ENCODE results near the gene INAFM1.

The INAFM1 gene

DNA sequence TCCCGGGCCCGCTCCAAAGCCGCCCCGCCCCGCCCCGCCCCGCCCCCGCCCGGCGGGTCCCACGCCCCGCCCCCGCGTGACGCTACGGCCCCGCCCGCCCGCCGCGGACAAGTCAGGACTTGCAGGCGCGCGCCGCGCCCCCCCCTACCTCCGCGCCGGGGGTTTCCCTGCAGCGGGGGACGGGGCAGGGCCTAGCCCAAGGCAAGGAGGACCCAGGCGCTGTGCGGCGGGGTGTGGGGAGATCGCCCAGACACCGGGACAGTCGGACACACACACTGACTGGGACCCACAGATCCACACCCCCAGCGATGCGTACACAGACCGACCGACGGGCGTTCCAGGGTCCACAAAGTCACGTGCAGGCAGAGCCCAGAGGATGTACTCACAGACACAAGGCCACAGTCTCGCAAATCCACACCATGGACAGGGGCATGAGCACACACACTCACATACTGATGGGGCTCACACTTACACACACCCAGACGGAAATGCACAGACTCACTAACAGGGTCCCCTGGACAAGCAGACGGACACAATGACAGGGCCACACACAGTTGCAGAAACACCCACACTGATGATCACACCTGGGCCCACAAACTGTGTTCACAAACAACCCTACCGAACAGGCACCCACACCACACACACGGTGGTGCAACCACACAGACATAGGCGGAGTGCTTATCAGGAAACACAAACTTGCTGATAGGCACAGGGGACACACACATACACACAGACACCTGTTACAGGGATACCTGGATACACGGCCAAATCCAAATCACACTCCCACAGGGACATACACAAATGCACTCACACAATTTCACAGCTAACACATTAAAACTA lies 43.2 kb upstream of the INAFM1 start (continued):
- TF ChIP-seq ZNF449 (tag by site-specific recombination; IDR thresholded peaks at IDR 0.05) (no peak; the same call in 1 of the 2 replicates), ZNF843 (tag by site-specific recombination; IDR thresholded peaks at IDR 0.05) (no peak; the same call in 1 of the 2 replicates), ZBTB8A (tag by site-specific recombination; IDR thresholded peaks at IDR 0.05) (peak; percentile 77), ZNF239 (tag by site-specific recombination; IDR thresholded peaks at IDR 0.05) (peak; percentile 66; the same call in 1 of the 2 replicates), ZNF518A (tag by site-specific recombination; conservative IDR thresholded peaks at IDR 0.05; ENCODE audit: low read depth) (no peak), ZNF610 (tag by site-specific recombination; IDR thresholded peaks at IDR 0.05; ENCODE audit: borderline replicate concordance) (no peak), SP3 (tag by site-specific recombination; IDR thresholded peaks at IDR 0.05) (peak; percentile 55), ZNF324 (tag by site-specific recombination; IDR thresholded peaks at IDR 0.05) (peak; percentile 69; the same call in 1 of the 2 replicates), ZNF792 (tag by site-specific recombination; IDR thresholded peaks at IDR 0.05) (peak; percentile 83; the same call in 1 of the 2 replicates), ZNF558 (tag by site-specific recombination; IDR thresholded peaks at IDR 0.05) (no peak), ZNF248 (tag by site-specific recombination; IDR thresholded peaks at IDR 0.05) (no peak), ZNF335 (tag by site-specific recombination; conservative IDR thresholded peaks at IDR 0.05) (peak; percentile 78), ZFP37 (tag by site-specific recombination; IDR thresholded peaks at IDR 0.05) (peak; percentile 92), ZNF600 (tag by site-specific recombination; IDR thresholded peaks at IDR 0.05) (peak; percentile 17; the same call in 1 of the 2 replicates), ZNF391 (tag by site-specific recombination; IDR thresholded peaks at IDR 0.05; ENCODE audit: borderline replicate concordance, low read depth) (no peak; the same call in none of the 2 replicates), ZIC2 (tag by site-specific recombination; IDR thresholded peaks at IDR 0.05) (peak; percentile 50), ZNF473 (tag by site-specific recombination; IDR thresholded peaks at IDR 0.05) (no peak), ZNF626 (tag by site-specific recombination; IDR thresholded peaks at IDR 0.05) (no peak), ZFP69B (tag by site-specific recombination; IDR thresholded peaks at IDR 0.05) (peak; percentile 94), ZNF837 (tag by site-specific recombination; IDR thresholded peaks at IDR 0.05) (0 out of 2 replicates have a peak, but pooled peaks have one; percentile 11), ZNF157 (tag by site-specific recombination; IDR thresholded peaks at IDR 0.05) (no peak; the same call in 1 of the 2 replicates), YY2 (tag by site-specific recombination; IDR thresholded peaks at IDR 0.05) (no peak)
- TF ChIP-seq, protein P1, sequence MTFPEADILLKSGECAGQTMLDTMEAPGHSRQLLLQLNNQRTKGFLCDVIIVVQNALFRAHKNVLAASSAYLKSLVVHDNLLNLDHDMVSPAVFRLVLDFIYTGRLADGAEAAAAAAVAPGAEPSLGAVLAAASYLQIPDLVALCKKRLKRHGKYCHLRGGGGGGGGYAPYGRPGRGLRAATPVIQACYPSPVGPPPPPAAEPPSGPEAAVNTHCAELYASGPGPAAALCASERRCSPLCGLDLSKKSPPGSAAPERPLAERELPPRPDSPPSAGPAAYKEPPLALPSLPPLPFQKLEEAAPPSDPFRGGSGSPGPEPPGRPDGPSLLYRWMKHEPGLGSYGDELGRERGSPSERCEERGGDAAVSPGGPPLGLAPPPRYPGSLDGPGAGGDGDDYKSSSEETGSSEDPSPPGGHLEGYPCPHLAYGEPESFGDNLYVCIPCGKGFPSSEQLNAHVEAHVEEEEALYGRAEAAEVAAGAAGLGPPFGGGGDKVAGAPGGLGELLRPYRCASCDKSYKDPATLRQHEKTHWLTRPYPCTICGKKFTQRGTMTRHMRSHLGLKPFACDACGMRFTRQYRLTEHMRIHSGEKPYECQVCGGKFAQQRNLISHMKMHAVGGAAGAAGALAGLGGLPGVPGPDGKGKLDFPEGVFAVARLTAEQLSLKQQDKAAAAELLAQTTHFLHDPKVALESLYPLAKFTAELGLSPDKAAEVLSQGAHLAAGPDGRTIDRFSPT (tag by site-specific recombination; IDR thresholded peaks at IDR 0.05) = no peak
- TF ChIP-seq, protein P2, sequence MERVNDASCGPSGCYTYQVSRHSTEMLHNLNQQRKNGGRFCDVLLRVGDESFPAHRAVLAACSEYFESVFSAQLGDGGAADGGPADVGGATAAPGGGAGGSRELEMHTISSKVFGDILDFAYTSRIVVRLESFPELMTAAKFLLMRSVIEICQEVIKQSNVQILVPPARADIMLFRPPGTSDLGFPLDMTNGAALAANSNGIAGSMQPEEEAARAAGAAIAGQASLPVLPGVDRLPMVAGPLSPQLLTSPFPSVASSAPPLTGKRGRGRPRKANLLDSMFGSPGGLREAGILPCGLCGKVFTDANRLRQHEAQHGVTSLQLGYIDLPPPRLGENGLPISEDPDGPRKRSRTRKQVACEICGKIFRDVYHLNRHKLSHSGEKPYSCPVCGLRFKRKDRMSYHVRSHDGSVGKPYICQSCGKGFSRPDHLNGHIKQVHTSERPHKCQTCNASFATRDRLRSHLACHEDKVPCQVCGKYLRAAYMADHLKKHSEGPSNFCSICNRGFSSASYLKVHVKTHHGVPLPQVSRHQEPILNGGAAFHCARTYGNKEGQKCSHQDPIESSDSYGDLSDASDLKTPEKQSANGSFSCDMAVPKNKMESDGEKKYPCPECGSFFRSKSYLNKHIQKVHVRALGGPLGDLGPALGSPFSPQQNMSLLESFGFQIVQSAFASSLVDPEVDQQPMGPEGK (tag by site-specific recombination; IDR thresholded peaks at IDR 0.05) = peak; percentile 97
- TF ChIP-seq, protein P3, sequence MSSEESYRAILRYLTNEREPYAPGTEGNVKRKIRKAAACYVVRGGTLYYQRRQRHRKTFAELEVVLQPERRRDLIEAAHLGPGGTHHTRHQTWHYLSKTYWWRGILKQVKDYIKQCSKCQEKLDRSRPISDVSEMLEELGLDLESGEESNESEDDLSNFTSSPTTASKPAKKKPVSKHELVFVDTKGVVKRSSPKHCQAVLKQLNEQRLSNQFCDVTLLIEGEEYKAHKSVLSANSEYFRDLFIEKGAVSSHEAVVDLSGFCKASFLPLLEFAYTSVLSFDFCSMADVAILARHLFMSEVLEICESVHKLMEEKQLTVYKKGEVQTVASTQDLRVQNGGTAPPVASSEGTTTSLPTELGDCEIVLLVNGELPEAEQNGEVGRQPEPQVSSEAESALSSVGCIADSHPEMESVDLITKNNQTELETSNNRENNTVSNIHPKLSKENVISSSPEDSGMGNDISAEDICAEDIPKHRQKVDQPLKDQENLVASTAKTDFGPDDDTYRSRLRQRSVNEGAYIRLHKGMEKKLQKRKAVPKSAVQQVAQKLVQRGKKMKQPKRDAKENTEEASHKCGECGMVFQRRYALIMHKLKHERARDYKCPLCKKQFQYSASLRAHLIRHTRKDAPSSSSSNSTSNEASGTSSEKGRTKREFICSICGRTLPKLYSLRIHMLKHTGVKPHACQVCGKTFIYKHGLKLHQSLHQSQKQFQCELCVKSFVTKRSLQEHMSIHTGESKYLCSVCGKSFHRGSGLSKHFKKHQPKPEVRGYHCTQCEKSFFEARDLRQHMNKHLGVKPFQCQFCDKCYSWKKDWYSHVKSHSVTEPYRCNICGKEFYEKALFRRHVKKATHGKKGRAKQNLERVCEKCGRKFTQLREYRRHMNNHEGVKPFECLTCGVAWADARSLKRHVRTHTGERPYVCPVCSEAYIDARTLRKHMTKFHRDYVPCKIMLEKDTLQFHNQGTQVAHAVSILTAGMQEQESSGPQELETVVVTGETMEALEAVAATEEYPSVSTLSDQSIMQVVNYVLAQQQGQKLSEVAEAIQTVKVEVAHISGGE (tag by site-specific recombination; conservative IDR thresholded peaks at IDR 0.05; ENCODE audit: low read depth) = peak; percentile 32; the same call in 1 of the 2 replicates
